ENCODE data around the gene DCAF8. TPM values are rescaled to one million over a fixed set of nuclear protein-coding genes. Genes with fewer than 3 reads are reported as not detected.

The DCAF8 gene
- total RNA-seq, 1 donor from 2014 or later: 107 TPM

DNA sequence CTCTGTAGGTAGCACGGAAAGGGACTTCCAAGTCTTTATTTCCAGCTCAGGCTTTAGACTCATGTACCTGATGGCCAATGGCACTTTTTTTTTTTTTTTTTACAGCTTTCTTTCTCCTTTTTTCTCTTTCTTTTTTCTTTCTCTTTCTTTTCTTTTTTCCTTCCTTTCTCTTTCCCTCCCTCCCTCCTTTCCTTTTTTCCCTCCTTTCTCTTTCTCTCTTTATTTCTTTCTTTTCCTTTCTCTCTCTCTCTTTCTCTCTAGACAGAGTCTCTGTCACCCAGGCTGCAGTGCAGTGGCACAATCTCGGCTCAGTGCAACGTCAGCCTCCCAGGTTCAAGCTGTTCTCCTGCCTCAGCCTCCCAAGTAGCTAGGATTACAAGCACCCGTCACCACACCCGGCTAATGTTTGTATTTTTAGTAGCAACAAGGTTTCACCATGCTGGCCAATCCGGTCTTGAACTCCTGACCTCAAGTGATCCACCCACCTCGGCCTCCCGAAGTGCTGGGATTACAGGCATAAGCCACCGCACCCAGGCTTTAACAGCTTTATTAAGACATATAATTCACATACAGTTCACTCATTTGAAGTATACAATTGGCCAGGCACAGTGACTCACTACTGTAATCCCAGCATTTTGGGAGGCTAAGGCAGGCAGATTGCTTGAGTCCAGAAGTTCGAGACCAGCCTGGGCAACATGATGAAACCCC, 5.1 kb upstream of the DCAF8 start:
- FAIRE-seq: no peak
- H2AFZ ChIP-seq (ENCODE audit: low read depth, low read length): no peak overlapping the region
- H3K27ac Mint-ChIP-seq (ENCODE audit: unreplicated experiment): no peak overlapping the region

DNA sequence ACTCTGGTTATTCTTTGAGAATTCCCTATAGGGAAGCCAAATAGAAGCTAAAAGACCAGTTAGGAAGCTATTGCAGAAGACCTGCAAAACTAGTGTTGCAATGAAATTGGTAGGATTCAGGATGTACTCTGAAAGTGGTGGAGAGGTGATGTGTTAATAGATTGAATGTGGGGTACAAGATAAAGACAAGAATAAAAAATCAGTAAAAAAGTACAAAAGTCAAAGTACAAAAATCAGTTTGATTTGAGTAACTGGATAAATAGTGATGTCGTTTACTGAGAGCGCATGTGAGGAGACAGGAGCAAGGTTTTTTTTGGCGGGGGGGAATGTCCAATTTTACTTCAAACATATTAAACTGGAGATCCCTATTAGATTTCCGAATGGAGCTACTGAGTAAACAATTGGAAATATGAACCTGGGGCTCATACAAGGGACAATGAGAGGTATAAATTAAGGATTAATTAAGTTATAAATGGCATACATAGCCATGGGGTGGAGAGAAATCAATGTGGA, 2.5 kb upstream of the DCAF8 start:
- Mint-ChIP-seq H3K27ac (ENCODE audit: unreplicated experiment) (no peak overlapping the region), H3K4me1 (ENCODE audit: low read depth, unreplicated experiment) (peaks cover 10% of the 10 kb centered on the region), H3K9me3 (ENCODE audit: unreplicated experiment) (no peaks in the 10 kb centered on the region), H3K27me3 (ENCODE audit: low read depth, unreplicated experiment) (peaks cover 2% of the 10 kb centered on the region), H3K4me3 (ENCODE audit: unreplicated experiment) (no peak overlapping the region), H3K36me3 (ENCODE audit: low read depth, unreplicated experiment) (no peaks in the 10 kb centered on the region)
- Histone ChIP-seq H3K27ac (ENCODE audit: low read depth, low read length) (no peak overlapping the region), H3K9ac (ENCODE audit: low read length) (no peak overlapping the region), H3K4me3 (ENCODE audit: insufficient read depth, low read depth, low read length) (no peak overlapping the region), H3K9me3 (ENCODE audit: insufficient read depth, low read depth, low read length) (no peaks in the 10 kb centered on the region), H4K20me1 (ENCODE audit: insufficient read depth, low read length) (peaks cover 9% of the 10 kb centered on the region), H3K79me2 (ENCODE audit: insufficient read depth, low read length) (peaks cover 13% of the 10 kb centered on the region), H3K4me1 (ENCODE audit: insufficient read depth, low read length) (peaks cover 11% of the 10 kb centered on the region), H2AFZ (ENCODE audit: low read depth, low read length) (no peak overlapping the region), H3K4me2 (ENCODE audit: low read length) (no peak overlapping the region), H3K36me3 (ENCODE audit: insufficient read depth, low read length) (no peaks in the 10 kb centered on the region), H3K27me3 (ENCODE audit: insufficient read depth, low read length) (no peaks in the 10 kb centered on the region)
- TF ChIP-seq, protein P1, sequence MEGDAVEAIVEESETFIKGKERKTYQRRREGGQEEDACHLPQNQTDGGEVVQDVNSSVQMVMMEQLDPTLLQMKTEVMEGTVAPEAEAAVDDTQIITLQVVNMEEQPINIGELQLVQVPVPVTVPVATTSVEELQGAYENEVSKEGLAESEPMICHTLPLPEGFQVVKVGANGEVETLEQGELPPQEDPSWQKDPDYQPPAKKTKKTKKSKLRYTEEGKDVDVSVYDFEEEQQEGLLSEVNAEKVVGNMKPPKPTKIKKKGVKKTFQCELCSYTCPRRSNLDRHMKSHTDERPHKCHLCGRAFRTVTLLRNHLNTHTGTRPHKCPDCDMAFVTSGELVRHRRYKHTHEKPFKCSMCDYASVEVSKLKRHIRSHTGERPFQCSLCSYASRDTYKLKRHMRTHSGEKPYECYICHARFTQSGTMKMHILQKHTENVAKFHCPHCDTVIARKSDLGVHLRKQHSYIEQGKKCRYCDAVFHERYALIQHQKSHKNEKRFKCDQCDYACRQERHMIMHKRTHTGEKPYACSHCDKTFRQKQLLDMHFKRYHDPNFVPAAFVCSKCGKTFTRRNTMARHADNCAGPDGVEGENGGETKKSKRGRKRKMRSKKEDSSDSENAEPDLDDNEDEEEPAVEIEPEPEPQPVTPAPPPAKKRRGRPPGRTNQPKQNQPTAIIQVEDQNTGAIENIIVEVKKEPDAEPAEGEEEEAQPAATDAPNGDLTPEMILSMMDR (IDR thresholded peaks at IDR 0.05; ENCODE audit: insufficient read depth, low read depth, low read length): no peak
- no peak for TF ChIP-seq EZH2 (IDR thresholded peaks at IDR 0.05; ENCODE audit: insufficient read depth, low read length)
- FAIRE-seq: no peak
- no peak for DNase-seq (ENCODE audit: low read depth)

More for the DNA sequence above, 5.1 kb upstream of the DCAF8 start:
- H3K27ac ChIP-seq (ENCODE audit: low read depth, low read length): no peak overlapping the region
- no peak overlapping the region for H3K9ac ChIP-seq (ENCODE audit: low read length)
- H4K20me1 ChIP-seq (ENCODE audit: insufficient read depth, low read length): no peaks in the 10 kb centered on the region
- H3K4me1 ChIP-seq (ENCODE audit: insufficient read depth, low read length): no peaks in the 10 kb centered on the region
- TF ChIP-seq, protein P1 (IDR thresholded peaks at IDR 0.05; ENCODE audit: insufficient read depth, low read depth, low read length): no peak
- TF ChIP-seq EZH2 (IDR thresholded peaks at IDR 0.05; ENCODE audit: insufficient read depth, low read length): no peak
- H3K9me3 ChIP-seq (ENCODE audit: insufficient read depth, low read depth, low read length): no peaks in the 10 kb centered on the region
- DNase-seq (ENCODE audit: low read depth): no peak
- Mint-ChIP-seq H3K36me3 (ENCODE audit: low read depth, unreplicated experiment) (no peaks in the 10 kb centered on the region), H3K4me1 (ENCODE audit: low read depth, unreplicated experiment) (peaks cover 4% of the 10 kb centered on the region), H3K4me3 (ENCODE audit: unreplicated experiment) (no peak overlapping the region), H3K27me3 (ENCODE audit: low read depth, unreplicated experiment) (peaks cover 2% of the 10 kb centered on the region), H3K9me3 (ENCODE audit: unreplicated experiment) (no peaks in the 10 kb centered on the region)
- no peaks in the 10 kb centered on the region for H3K27me3 ChIP-seq (ENCODE audit: insufficient read depth, low read length)
- no peak overlapping the region for H3K4me3 ChIP-seq (ENCODE audit: insufficient read depth, low read depth, low read length)
- H3K79me2 ChIP-seq (ENCODE audit: insufficient read depth, low read length): no peaks in the 10 kb centered on the region
- H3K4me2 ChIP-seq (ENCODE audit: low read length): no peak overlapping the region
- no peaks in the 10 kb centered on the region for H3K36me3 ChIP-seq (ENCODE audit: insufficient read depth, low read length)

DNA sequence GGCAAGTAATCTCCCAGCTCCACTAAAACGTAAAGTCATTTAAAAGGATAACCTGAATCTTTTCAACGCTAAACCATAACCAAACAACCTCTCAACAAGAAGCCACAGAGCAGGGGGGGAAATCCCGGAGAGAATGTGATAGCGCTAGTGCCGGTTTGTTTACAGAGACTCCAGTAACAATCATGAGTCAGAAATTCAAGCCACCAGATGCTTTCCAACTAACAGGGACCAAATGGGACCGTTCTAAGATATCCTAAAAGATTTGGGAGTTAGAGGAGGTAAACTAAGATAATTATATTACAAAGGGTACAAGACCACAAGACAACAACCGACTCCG, 825 bp downstream of the DCAF8 start:
- TF ChIP-seq EZH2 (IDR thresholded peaks at IDR 0.05; ENCODE audit: insufficient read depth, low read length): no peak
- TF ChIP-seq, protein P1 (IDR thresholded peaks at IDR 0.05; ENCODE audit: insufficient read depth, low read depth, low read length): no peak
- Histone ChIP-seq H2AFZ (ENCODE audit: low read depth, low read length) (no peak overlapping the region), H3K4me1 (ENCODE audit: insufficient read depth, low read length) (peaks cover 21% of the 10 kb centered on the region), H3K36me3 (ENCODE audit: insufficient read depth, low read length) (no peaks in the 10 kb centered on the region), H3K79me2 (ENCODE audit: insufficient read depth, low read length) (peaks cover 41% of the 10 kb centered on the region), H3K9ac (ENCODE audit: low read length) (peak overlapping the region; percentile 99), H3K4me3 (ENCODE audit: insufficient read depth, low read depth, low read length) (peak overlapping the region; percentile 92), H3K9me3 (ENCODE audit: insufficient read depth, low read depth, low read length) (no peaks in the 10 kb centered on the region), H3K4me2 (ENCODE audit: low read length) (peak overlapping the region; percentile 93), H3K27me3 (ENCODE audit: insufficient read depth, low read length) (no peaks in the 10 kb centered on the region), H4K20me1 (ENCODE audit: insufficient read depth, low read length) (peaks cover 40% of the 10 kb centered on the region), H3K27ac (ENCODE audit: low read depth, low read length) (peak overlapping the region; percentile 99)
- DNase-seq (ENCODE audit: low read depth): peak; percentile 77
- no peaks in the 10 kb centered on the region for H3K36me3 Mint-ChIP-seq (ENCODE audit: low read depth, unreplicated experiment)
- peaks cover 2% of the 10 kb centered on the region for H3K27me3 Mint-ChIP-seq (ENCODE audit: low read depth, unreplicated experiment)
- peak overlapping the region; percentile 100 for H3K4me3 Mint-ChIP-seq (ENCODE audit: unreplicated experiment)
- FAIRE-seq: no peak
- peak overlapping the region; percentile 100 for H3K27ac Mint-ChIP-seq (ENCODE audit: unreplicated experiment)
- peaks cover 28% of the 10 kb centered on the region for H3K4me1 Mint-ChIP-seq (ENCODE audit: low read depth, unreplicated experiment)
- no peaks in the 10 kb centered on the region for H3K9me3 Mint-ChIP-seq (ENCODE audit: unreplicated experiment)

Measured in astrocyte (in vitro differentiated cells and primary cell).